Measurements from ENCODE around the gene SYNJ2BP.

DNA sequence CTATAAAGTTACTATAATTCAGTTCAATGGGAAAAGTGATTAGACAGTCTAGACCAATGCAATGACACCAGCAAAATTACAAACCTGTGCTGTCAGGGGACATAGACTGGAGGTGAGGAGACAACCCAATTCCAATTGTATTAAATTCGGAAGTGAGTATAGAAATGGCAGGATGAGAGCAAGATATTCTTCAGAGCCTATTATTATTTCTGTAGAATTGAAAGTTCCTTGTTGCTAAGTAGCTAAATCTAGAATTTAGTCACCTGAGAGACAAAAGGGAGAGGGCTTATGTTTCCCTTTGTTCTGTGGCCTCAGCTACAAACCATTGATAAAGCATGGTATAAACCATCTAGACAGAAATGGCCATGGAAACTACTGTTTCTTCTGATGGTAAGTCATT, 35.0 kb upstream of the SYNJ2BP start, which contains the start of gene ADAM21:
- TF ChIP-seq TCF7 (CRISPR knock-in tag; IDR thresholded peaks at IDR 0.05; ENCODE audit: low read depth) (no peak), JUN (CRISPR knock-in tag; IDR thresholded peaks at IDR 0.05) (no peak), ZNF317 (CRISPR knock-in tag; IDR thresholded peaks at IDR 0.05; ENCODE audit: borderline replicate concordance, low read depth) (no peak), CREB1 (CRISPR knock-in tag; IDR thresholded peaks at IDR 0.05) (no peak), ZNF263 (CRISPR knock-in tag; IDR thresholded peaks at IDR 0.05; ENCODE audit: low read depth) (no peak), FOXP1 (CRISPR knock-in tag; IDR thresholded peaks at IDR 0.05; ENCODE audit: borderline replicate concordance) (no peak), ETV6 (CRISPR knock-in tag; IDR thresholded peaks at IDR 0.05) (no peak)
- TF ChIP-seq, protein P1, sequence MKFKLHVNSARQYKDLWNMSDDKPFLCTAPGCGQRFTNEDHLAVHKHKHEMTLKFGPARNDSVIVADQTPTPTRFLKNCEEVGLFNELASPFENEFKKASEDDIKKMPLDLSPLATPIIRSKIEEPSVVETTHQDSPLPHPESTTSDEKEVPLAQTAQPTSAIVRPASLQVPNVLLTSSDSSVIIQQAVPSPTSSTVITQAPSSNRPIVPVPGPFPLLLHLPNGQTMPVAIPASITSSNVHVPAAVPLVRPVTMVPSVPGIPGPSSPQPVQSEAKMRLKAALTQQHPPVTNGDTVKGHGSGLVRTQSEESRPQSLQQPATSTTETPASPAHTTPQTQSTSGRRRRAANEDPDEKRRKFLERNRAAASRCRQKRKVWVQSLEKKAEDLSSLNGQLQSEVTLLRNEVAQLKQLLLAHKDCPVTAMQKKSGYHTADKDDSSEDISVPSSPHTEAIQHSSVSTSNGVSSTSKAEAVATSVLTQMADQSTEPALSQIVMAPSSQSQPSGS (CRISPR knock-in tag; IDR thresholded peaks at IDR 0.05; ENCODE audit: borderline replicate concordance, low read depth), result no peak
- TF ChIP-seq, protein P2, sequence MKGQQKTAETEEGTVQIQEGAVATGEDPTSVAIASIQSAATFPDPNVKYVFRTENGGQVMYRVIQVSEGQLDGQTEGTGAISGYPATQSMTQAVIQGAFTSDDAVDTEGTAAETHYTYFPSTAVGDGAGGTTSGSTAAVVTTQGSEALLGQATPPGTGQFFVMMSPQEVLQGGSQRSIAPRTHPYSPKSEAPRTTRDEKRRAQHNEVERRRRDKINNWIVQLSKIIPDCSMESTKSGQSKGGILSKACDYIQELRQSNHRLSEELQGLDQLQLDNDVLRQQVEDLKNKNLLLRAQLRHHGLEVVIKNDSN (CRISPR knock-in tag; IDR thresholded peaks at IDR 0.05), result no peak
- TF ChIP-seq, protein P3, sequence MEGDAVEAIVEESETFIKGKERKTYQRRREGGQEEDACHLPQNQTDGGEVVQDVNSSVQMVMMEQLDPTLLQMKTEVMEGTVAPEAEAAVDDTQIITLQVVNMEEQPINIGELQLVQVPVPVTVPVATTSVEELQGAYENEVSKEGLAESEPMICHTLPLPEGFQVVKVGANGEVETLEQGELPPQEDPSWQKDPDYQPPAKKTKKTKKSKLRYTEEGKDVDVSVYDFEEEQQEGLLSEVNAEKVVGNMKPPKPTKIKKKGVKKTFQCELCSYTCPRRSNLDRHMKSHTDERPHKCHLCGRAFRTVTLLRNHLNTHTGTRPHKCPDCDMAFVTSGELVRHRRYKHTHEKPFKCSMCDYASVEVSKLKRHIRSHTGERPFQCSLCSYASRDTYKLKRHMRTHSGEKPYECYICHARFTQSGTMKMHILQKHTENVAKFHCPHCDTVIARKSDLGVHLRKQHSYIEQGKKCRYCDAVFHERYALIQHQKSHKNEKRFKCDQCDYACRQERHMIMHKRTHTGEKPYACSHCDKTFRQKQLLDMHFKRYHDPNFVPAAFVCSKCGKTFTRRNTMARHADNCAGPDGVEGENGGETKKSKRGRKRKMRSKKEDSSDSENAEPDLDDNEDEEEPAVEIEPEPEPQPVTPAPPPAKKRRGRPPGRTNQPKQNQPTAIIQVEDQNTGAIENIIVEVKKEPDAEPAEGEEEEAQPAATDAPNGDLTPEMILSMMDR (IDR thresholded peaks at IDR 0.05), result no peak
- TF ChIP-seq, protein P4, sequence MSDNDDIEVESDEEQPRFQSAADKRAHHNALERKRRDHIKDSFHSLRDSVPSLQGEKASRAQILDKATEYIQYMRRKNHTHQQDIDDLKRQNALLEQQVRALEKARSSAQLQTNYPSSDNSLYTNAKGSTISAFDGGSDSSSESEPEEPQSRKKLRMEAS (CRISPR knock-in tag; IDR thresholded peaks at IDR 0.05), result no peak
- TF ChIP-seq, protein P5, sequence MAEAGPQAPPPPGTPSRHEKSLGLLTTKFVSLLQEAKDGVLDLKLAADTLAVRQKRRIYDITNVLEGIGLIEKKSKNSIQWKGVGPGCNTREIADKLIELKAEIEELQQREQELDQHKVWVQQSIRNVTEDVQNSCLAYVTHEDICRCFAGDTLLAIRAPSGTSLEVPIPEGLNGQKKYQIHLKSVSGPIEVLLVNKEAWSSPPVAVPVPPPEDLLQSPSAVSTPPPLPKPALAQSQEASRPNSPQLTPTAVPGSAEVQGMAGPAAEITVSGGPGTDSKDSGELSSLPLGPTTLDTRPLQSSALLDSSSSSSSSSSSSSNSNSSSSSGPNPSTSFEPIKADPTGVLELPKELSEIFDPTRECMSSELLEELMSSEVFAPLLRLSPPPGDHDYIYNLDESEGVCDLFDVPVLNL (CRISPR knock-in tag; IDR thresholded peaks at IDR 0.05; ENCODE audit: borderline replicate concordance, low read depth), result no peak
